ENCODE measurements around the gene PTK6.

GRCh38 chr20:63541371-63541770, 4.2 kb upstream of the PTK6 start:
- TF ChIP-seq CTCF (conservative IDR thresholded peaks at IDR 0.05 in 1 of 2, IDR thresholded peaks at IDR 0.05 in 1 of 2; ENCODE audit: low read depth in 1 of 2, low read length in 2 of 2) (no peak), EZH2 (IDR thresholded peaks at IDR 0.05; ENCODE audit: low read length, missing control alignments) (no peak)

Data from fibroblast of lung (primary cell).